Panc1 (cell line): ENCODE data around the gene ADCYAP1R1. TPM values are rescaled to one million over a fixed set of nuclear protein-coding genes. Genes with fewer than 3 reads are reported as not detected.

Experiments
- ATAC-seq: fragments of 200-7000 bp; cut with Tn5 transposase; 2 replicates; pipeline ENCODE4 v1.9.1; 2020; ENCODE audit warnings: mild to moderate bottlenecking, moderate library complexity
- BruUV-seq: library from RNA; stranded (reverse); fragments of 400-500 nt; replicated peaks from 2 replicates; lab custom pipeline; 2021; lab: Mats Ljungman, UMichigan
- CTCF ChIA-PET: fragments of 300-600 bp; sonication (Branson Sonifier 250); formaldehyde crosslinking; loops from one replicate; lab custom pipeline; 2022; ENCODE audit warnings: antibody characterized with exemption; lab: Charles Lee
- POLR2A ChIA-PET: fragments of 300-600 bp; sonication (Branson Sonifier 250); formaldehyde crosslinking; loops from one replicate; lab custom pipeline; 2022; ENCODE audit warnings: antibody characterized with exemption; lab: Charles Lee
- DNase-seq: peaks from one replicate; pipeline ENCODE4 v3.0.0-alpha.2; 2010; ENCODE audit warnings: low read depth, low spot score
- H3K27ac ChIP-seq: 2 replicates; pipeline ENCODE4 v1.5.1; 2011; ENCODE audit warnings: mild to moderate bottlenecking, low read length, inconsistent platforms
- H3K27me3 ChIP-seq: fragments of 200-500 bp; sonication (Bioruptor generic); 2 replicates; pipeline ENCODE4 v1.6.0; 2014; ENCODE audit warnings: low read length, inconsistent platforms; ENCODE audit not compliant: control insufficient read depth, insufficient read depth
- H3K36me3 ChIP-seq: fragments of 200-500 bp; sonication (Bioruptor generic); 2 replicates; pipeline ENCODE4 v1.5.1; 2014; ENCODE audit warnings: inconsistent platforms, mild to moderate bottlenecking, low read length, moderate library complexity; ENCODE audit not compliant: control insufficient read depth, insufficient read depth
- H3K4me1 ChIP-seq: 2 replicates; pipeline ENCODE4 v1.5.1; 2011; ENCODE audit warnings: inconsistent platforms, mild to moderate bottlenecking, low read length, moderate library complexity; ENCODE audit not compliant: control insufficient read depth, insufficient read depth
- H3K4me3 ChIP-seq, 2 experiments: 2 replicates each; pipeline ENCODE4 v1.5.1; 2011 to 2012; ENCODE audit warnings: low read depth in 2 of 2, low read length in 2 of 2, mild to moderate bottlenecking in 2 of 2, inconsistent platforms in 1 of 2, moderate library complexity in 1 of 2
- H3K9me3 ChIP-seq: fragments of 200-500 bp; sonication (Bioruptor generic); 2 replicates; pipeline ENCODE4 v1.5.1; 2014; ENCODE audit warnings: low read depth, mild to moderate bottlenecking, inconsistent platforms, low read length, moderate library complexity; ENCODE audit not compliant: control insufficient read depth, insufficient read depth
- CTCF ChIP-seq: fragments of 450-650 bp; IDR thresholded peaks from 2 replicates; pipeline ENCODE4 v1.5.1; 2017; ENCODE audit warnings: mild to moderate bottlenecking
- POLR2AphosphoS5 ChIP-seq: IDR thresholded peaks from 2 replicates; pipeline ENCODE4 v1.6.1; 2012; ENCODE audit warnings: mild to moderate bottlenecking, low read depth, low read length, moderate library complexity
- SIN3A ChIP-seq: IDR thresholded peaks from 2 replicates; pipeline ENCODE4 v1.6.1; 2012; ENCODE audit warnings: low read depth, mild to moderate bottlenecking, low read length, moderate library complexity, borderline replicate concordance; ENCODE audit not compliant: insufficient read depth
- TCF7L2 ChIP-seq: IDR thresholded peaks from 2 replicates; pipeline ENCODE4 v1.6.1; 2011; ENCODE audit warnings: mild to moderate bottlenecking, low read depth, low read length, inconsistent platforms
- in situ Hi-C: cut with HindIII; loops from 2 replicates; pipeline ENCODE4 v1.10.0; 2016; ENCODE audit warnings: low sequenced_read_pairs, low pct_unique_long_range_greater_than_20kb
- intact Hi-C: fragments of 100-400 bp; cut with micrococcal nuclease; formaldehyde crosslinking; loops from one replicate; pipeline ENCODE4 v1.10.0; 2022; ENCODE audit not compliant: unreplicated experiment
- total RNA-seq: library from RNA; stranded (reverse); gene quantifications from one replicate; pipeline ENCODE4 v1.2.1, GENCODE V29; 2021; ENCODE audit not compliant: unreplicated experiment
- TF ChIP-seq, protein P1 (sequence below), 2 experiments: IDR thresholded peaks; 2 replicates each; pipeline ENCODE4 v1.6.1; 2011 to 2012; ENCODE audit warnings: low read depth in 2 of 2, control low read depth in 1 of 2, low read length in 1 of 2, mild to moderate bottlenecking in 1 of 2, moderate library complexity in 1 of 2; ENCODE audit not compliant: insufficient read depth in 1 of 2

Gene ADCYAP1R1
- total RNA-seq, 1 experiment from 2014 or later: not detected

DNA sequence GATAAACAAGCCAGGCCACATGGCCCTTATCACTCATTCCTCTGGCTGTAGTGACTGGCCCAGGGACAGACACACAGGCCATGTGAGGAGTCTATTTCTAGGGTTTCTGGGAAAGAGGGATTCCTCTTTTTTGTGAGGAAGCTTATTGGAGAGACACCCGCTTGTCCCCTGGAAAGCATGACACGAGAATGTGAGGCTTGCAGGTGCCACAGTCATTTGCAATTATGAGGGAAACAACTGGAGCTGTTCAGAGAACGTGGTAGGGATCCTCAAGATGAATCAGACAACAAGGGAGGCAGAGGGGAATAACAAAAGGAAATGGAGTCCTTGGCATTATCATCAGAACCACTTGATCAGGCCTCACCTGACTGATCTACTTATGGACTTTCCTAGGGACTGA is 64.5 kb downstream of the ADCYAP1R1 start:
- no peak overlapping the region for H3K4me3 ChIP-seq
- peaks cover 27% of the 10 kb centered on the region for H3K27me3 ChIP-seq
- POLR2A ChIA-PET: no interaction called here
- TF ChIP-seq POLR2AphosphoS5 (no peak), SIN3A (no peak), TCF7L2 (no peak), CTCF (no peak)
- TF ChIP-seq, protein P1, sequence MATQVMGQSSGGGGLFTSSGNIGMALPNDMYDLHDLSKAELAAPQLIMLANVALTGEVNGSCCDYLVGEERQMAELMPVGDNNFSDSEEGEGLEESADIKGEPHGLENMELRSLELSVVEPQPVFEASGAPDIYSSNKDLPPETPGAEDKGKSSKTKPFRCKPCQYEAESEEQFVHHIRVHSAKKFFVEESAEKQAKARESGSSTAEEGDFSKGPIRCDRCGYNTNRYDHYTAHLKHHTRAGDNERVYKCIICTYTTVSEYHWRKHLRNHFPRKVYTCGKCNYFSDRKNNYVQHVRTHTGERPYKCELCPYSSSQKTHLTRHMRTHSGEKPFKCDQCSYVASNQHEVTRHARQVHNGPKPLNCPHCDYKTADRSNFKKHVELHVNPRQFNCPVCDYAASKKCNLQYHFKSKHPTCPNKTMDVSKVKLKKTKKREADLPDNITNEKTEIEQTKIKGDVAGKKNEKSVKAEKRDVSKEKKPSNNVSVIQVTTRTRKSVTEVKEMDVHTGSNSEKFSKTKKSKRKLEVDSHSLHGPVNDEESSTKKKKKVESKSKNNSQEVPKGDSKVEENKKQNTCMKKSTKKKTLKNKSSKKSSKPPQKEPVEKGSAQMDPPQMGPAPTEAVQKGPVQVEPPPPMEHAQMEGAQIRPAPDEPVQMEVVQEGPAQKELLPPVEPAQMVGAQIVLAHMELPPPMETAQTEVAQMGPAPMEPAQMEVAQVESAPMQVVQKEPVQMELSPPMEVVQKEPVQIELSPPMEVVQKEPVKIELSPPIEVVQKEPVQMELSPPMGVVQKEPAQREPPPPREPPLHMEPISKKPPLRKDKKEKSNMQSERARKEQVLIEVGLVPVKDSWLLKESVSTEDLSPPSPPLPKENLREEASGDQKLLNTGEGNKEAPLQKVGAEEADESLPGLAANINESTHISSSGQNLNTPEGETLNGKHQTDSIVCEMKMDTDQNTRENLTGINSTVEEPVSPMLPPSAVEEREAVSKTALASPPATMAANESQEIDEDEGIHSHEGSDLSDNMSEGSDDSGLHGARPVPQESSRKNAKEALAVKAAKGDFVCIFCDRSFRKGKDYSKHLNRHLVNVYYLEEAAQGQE (IDR thresholded peaks at IDR 0.05; ENCODE audit: insufficient read depth in 1 of 2, low read depth in 2 of 2, low read length in 1 of 2): no peak
- no TSS peak for BruUV-seq
- no peaks in the 10 kb centered on the region for H3K36me3 ChIP-seq
- DNase-seq: no peak
- CTCF ChIA-PET: no interaction called here
- in situ Hi-C loops: no loop called here
- H3K27ac ChIP-seq: no peak overlapping the region
- no peaks in the 10 kb centered on the region for H3K9me3 ChIP-seq
- intact Hi-C loops: no loop called here
- H3K4me1 ChIP-seq: no peaks in the 10 kb centered on the region
- ATAC-seq: no peak

DNA sequence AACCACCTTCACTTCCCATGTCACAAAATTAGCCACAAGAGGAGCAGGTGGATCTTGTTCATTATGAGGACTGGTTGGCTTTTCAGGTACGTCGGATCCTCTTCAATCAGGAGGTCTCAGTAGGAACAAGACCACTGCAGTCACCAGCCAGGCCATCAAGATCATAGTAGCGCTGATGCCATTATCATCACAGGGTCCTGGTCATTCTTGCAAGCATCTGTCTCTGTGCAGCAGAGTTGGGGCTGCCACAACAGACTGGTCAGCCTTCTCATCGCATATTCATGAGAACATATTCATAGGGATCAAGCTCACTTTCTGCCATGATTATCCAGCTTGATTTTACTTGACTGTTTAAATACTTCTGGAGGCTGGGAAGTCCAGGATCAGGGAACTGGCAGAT is 67.1 kb downstream of the ADCYAP1R1 start:
- Histone ChIP-seq H3K27ac (no peak overlapping the region), H3K4me3 (no peak overlapping the region), H3K9me3 (no peaks in the 10 kb centered on the region), H3K36me3 (no peaks in the 10 kb centered on the region), H3K27me3 (peaks cover 31% of the 10 kb centered on the region), H3K4me1 (no peaks in the 10 kb centered on the region)
- ChIA-PET CTCF (interaction anchor here (7.2 kb wide), 1 partner anchor 135 kb away, joined by 187 read pairs; no protein-coding TSS in a partner anchor), POLR2A (no interaction called here)
- TF ChIP-seq SIN3A: no peak
- in situ Hi-C loops (no loop called here), intact Hi-C loops (no loop called here)
- no peak for ATAC-seq
- no peak for DNase-seq
- no TSS peak for BruUV-seq

GRCh38 chr7:31120800-31121513 is 68.8 kb downstream of the ADCYAP1R1 start:
- ChIA-PET POLR2A (no interaction called here), CTCF (interaction anchor here (0.8 to 7.2 kb wide), 2 partner anchors 136 to 139 kb away, joined by 3 to 187 read pairs; no protein-coding TSS in a partner anchor)
- no peaks in the 10 kb centered on the region for H3K4me1 ChIP-seq
- H3K9me3 ChIP-seq: no peaks in the 10 kb centered on the region
- no TSS peak for BruUV-seq
- no peak overlapping the region for H3K4me3 ChIP-seq
- peaks cover 28% of the 10 kb centered on the region for H3K27me3 ChIP-seq
- no peaks in the 10 kb centered on the region for H3K36me3 ChIP-seq
- DNase-seq: no peak
- no peak overlapping the region for H3K27ac ChIP-seq
- in situ Hi-C loops: no loop called here
- TF ChIP-seq SIN3A: no peak
- no peak for TF ChIP-seq CTCF
- TF ChIP-seq POLR2AphosphoS5: no peak
- TF ChIP-seq TCF7L2: no peak
- TF ChIP-seq, protein P1 (IDR thresholded peaks at IDR 0.05; ENCODE audit: insufficient read depth in 1 of 2, low read depth in 2 of 2, low read length in 1 of 2): no peak
- intact Hi-C loops: loop anchor here (5.0 kb wide), 2 partner anchors 184 to 319 kb away; no protein-coding TSS in a partner anchor
- no peak for ATAC-seq
